ENCODE data around the gene IER3.

Gene IER3

GRCh38 chr6:30716879-30717128, 27.5 kb downstream of the IER3 start:
- no peak for TF ChIP-seq EZH2phosphoT487 (IDR thresholded peaks at IDR 0.05; ENCODE audit: low read length)
- no peak for TF ChIP-seq CTCF (IDR thresholded peaks at IDR 0.05; ENCODE audit: low read length)
- TF ChIP-seq EZH2 (optimal IDR thresholded peaks at IDR 0.05; ENCODE audit: low read depth, low read length), result no peak
- Histone ChIP-seq H3K36me3 (replicated peaks; ENCODE audit: insufficient read depth, low read length) (peaks cover 3% of the 10 kb centered on the region; the same call in 1 of the 2 replicates), H3K27me3 (replicated peaks; ENCODE audit: insufficient read depth, low read length) (no peaks in the 10 kb centered on the region), H3K4me1 (ENCODE audit: low read length) (peaks cover 8% of the 10 kb centered on the region), H2AFZ (ENCODE audit: low read length) (peak overlapping the region; percentile 43), H4K20me1 (ENCODE audit: insufficient read depth, low read length) (peaks cover 3% of the 10 kb centered on the region), H3K79me2 (ENCODE audit: low read length) (peaks cover 30% of the 10 kb centered on the region), H3K9me2 (replicated peaks; ENCODE audit: insufficient read depth, low read length) (no peaks in the 10 kb centered on the region), H3K4me3 (ENCODE audit: low read length) (peak overlapping the region; percentile 75), H3F3A (ENCODE audit: insufficient read depth, low read length) (peaks cover 34% of the 10 kb centered on the region), H3K9me3 (replicated peaks; ENCODE audit: insufficient read depth, low read length) (no peaks in the 10 kb centered on the region), H3K9ac (ENCODE audit: low read length) (peak overlapping the region; percentile 84), H3K27ac (ENCODE audit: low read length) (peak overlapping the region; percentile 77), H3K4me2 (ENCODE audit: low read depth, low read length) (peak overlapping the region; percentile 94)
- no peak for DNase-seq

- no peak for DNase-seq
- Histone ChIP-seq H3K4me3 (ENCODE audit: low read length) (no peak overlapping the region), H3K4me2 (ENCODE audit: low read depth, low read length) (no peak overlapping the region), H3K9me3 (replicated peaks; ENCODE audit: insufficient read depth, low read length) (no peaks in the 10 kb centered on the region), H3K27ac (ENCODE audit: low read length) (no peak overlapping the region), H2AFZ (ENCODE audit: low read length) (no peak overlapping the region), H3F3A (ENCODE audit: insufficient read depth, low read length) (peaks cover 15% of the 10 kb centered on the region), H4K20me1 (ENCODE audit: insufficient read depth, low read length) (no peaks in the 10 kb centered on the region), H3K27me3 (replicated peaks; ENCODE audit: insufficient read depth, low read length) (no peaks in the 10 kb centered on the region), H3K79me2 (ENCODE audit: low read length) (peaks cover 13% of the 10 kb centered on the region), H3K9ac (ENCODE audit: low read length) (no peak overlapping the region), H3K36me3 (replicated peaks; ENCODE audit: insufficient read depth, low read length) (peaks cover 3% of the 10 kb centered on the region; the same call in 1 of the 2 replicates), H3K9me2 (replicated peaks; ENCODE audit: insufficient read depth, low read length) (no peaks in the 10 kb centered on the region), H3K4me1 (ENCODE audit: low read length) (peaks cover 8% of the 10 kb centered on the region)
- TF ChIP-seq EZH2 (optimal IDR thresholded peaks at IDR 0.05; ENCODE audit: low read depth, low read length) (no peak), CTCF (IDR thresholded peaks at IDR 0.05; ENCODE audit: low read length) (no peak), EZH2phosphoT487 (IDR thresholded peaks at IDR 0.05; ENCODE audit: low read length) (no peak)
These were observed 30.1 kb downstream of the IER3 start for GRCh38 chr6:30714263-30714662.

- Histone ChIP-seq H3K4me1 (ENCODE audit: low read length) (no peaks in the 10 kb centered on the region), H3K9ac (ENCODE audit: low read length) (no peak overlapping the region), H3K79me2 (ENCODE audit: low read length) (peaks cover 13% of the 10 kb centered on the region), H3K27ac (ENCODE audit: low read length) (no peak overlapping the region), H3K4me3 (ENCODE audit: low read length) (no peak overlapping the region), H2AFZ (ENCODE audit: low read length) (no peak overlapping the region), H3F3A (ENCODE audit: insufficient read depth, low read length) (no peaks in the 10 kb centered on the region), H3K4me2 (ENCODE audit: low read depth, low read length) (no peak overlapping the region), H3K27me3 (replicated peaks; ENCODE audit: insufficient read depth, low read length) (no peaks in the 10 kb centered on the region), H3K9me3 (replicated peaks; ENCODE audit: insufficient read depth, low read length) (no peaks in the 10 kb centered on the region), H3K9me2 (replicated peaks; ENCODE audit: insufficient read depth, low read length) (no peaks in the 10 kb centered on the region), H3K36me3 (replicated peaks; ENCODE audit: insufficient read depth, low read length) (peaks cover 3% of the 10 kb centered on the region; the same call in 1 of the 2 replicates), H4K20me1 (ENCODE audit: insufficient read depth, low read length) (no peaks in the 10 kb centered on the region)
- DNase-seq, result no peak
- TF ChIP-seq CTCF (IDR thresholded peaks at IDR 0.05; ENCODE audit: low read length) (no peak), EZH2 (optimal IDR thresholded peaks at IDR 0.05; ENCODE audit: low read depth, low read length) (no peak), EZH2phosphoT487 (IDR thresholded peaks at IDR 0.05; ENCODE audit: low read length) (no peak)
These were observed 31.9 kb downstream of the IER3 start for GRCh38 chr6:30712441-30712945.
